ENCODE data around the gene SH3RF2.

The SH3RF2 gene

GRCh38 chr5:145923405-145923804 lies 13.0 kb upstream of the SH3RF2 start:
- no peak for DNase-seq

- no peak for DNase-seq
Observed at GRCh38 chr5:145924849-145925248, 11.5 kb upstream of the SH3RF2 start.

- DNase-seq: no peak
Observed at GRCh38 chr5:145925353-145925752, 11.0 kb upstream of the SH3RF2 start.

GRCh38 chr5:145925803-145926202 lies 10.6 kb upstream of the SH3RF2 start:
- no peak for DNase-seq

GRCh38 chr5:145931718-145932117 lies 4.7 kb upstream of the SH3RF2 start:
- no peak for DNase-seq

GRCh38 chr5:145934276-145934675 lies 2.1 kb upstream of the SH3RF2 start:
- DNase-seq: no peak

GRCh38 chr5:145937432-145938250 lies 1.3 kb downstream of the SH3RF2 start:
- no peak for DNase-seq

GRCh38 chr5:145938776-145939539 lies 2.6 kb downstream of the SH3RF2 start:
- no peak for DNase-seq

- no peak for DNase-seq
Observed at GRCh38 chr5:145939540-145940065, 3.2 kb downstream of the SH3RF2 start.

GRCh38 chr5:145941096-145941447 lies 4.7 kb downstream of the SH3RF2 start:
- DNase-seq: no peak

- no peak for DNase-seq
Observed at GRCh38 chr5:145941448-145942130, 5.2 kb downstream of the SH3RF2 start.

- DNase-seq: no peak
Observed at GRCh38 chr5:145942201-145942600, 5.8 kb downstream of the SH3RF2 start.

- DNase-seq: no peak
Observed at GRCh38 chr5:145942749-145943148, 6.4 kb downstream of the SH3RF2 start.

- DNase-seq: no peak
Observed at GRCh38 chr5:145943674-145944121, 7.3 kb downstream of the SH3RF2 start.

GRCh38 chr5:145944328-145944727 lies 8.0 kb downstream of the SH3RF2 start:
- DNase-seq: no peak

GRCh38 chr5:145945620-145946111 lies 9.3 kb downstream of the SH3RF2 start:
- no peak for DNase-seq

- DNase-seq: no peak
Observed at GRCh38 chr5:145946112-145946861, 9.9 kb downstream of the SH3RF2 start.

GRCh38 chr5:145947581-145947980 lies 11.2 kb downstream of the SH3RF2 start:
- no peak for DNase-seq

- DNase-seq: no peak
Observed at GRCh38 chr5:145948047-145948446, 11.7 kb downstream of the SH3RF2 start.

GRCh38 chr5:145948921-145949320 lies 12.5 kb downstream of the SH3RF2 start:
- DNase-seq: no peak

GRCh38 chr5:145949474-145949873 lies 13.1 kb downstream of the SH3RF2 start:
- no peak for DNase-seq

GRCh38 chr5:145951071-145951470 lies 14.7 kb downstream of the SH3RF2 start:
- no peak for DNase-seq
